HG03060 (cell line): ENCODE results near the gene MN1.

ENCODE experiments used
- ATAC-seq: cut with Tn5 transposase; IDR thresholded peaks from one replicate; pipeline ENCODE4 v1.9.1; 2021; ENCODE audit warnings: low read depth, moderate number of reproducible peaks; ENCODE audit not compliant: unreplicated experiment

The MN1 gene

DNA sequence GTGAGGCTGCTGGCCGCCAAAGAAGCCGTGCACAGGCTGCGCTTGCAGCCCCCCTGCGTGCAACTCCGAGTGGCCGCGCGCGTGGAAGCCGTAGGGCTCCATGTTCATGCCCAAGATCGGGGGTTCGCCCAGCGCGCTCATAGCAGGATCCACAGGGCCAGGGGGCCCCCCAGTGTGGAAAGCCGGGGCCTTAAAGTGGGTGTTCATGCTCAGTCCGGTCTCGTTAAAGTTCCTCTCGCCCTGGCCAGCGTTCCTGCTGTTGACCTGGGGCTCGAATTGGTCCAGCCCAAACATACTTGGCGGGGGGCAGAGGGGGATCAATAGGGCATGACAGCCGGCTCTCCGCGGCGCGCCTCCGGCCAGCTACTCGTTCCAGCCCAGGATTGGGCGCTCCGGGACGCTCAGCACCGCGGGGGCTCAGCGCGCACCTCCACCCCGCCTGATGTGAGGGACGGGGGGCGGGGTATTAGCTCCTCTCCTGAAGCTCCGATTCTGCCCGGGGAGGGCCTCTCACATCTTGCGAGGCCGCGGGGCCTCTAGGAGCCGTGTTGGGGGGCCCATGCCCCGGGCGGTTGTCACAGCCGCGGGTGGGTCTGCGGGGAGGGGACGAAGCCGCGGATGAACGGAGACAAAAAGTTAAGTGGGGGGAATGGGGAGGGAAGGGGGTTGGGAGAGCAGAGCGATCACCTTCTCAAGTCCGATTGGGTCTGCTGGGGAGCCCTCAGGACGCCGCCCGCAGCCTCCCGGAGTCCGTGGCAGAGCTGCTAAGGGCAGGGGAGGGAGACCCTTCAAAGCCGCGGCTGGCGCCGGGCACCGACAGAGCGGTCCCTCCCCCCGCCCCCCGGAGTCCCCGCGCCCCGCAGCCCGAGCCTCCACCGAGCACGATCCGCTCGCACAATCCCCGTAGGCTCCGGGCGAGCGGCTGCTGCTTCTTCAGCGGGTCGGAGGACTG, 1.0 kb downstream of the MN1 start:
- no peak for ATAC-seq

DNA sequence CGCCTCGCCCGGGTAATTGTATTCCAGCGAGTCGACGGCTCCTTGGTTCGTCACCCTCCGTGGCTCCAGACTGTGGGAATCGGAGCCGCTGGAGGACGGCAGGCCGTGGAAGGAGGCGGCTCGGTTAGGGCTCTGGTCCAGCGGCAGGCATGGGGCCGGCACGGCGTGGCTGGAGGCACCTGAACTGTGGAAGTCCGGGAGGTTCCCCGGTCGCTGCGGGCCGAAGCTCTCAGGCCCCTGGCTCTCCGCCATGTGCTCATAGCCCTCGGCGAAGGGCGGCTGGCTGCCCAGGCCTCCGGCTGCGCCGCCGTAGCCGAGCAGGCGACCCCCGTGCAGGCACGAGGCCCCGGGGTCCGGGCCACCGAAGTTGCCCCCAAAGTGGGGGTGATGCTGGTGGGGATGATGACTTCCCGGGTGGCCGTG, 1.7 kb downstream of the MN1 start:
- no peak for ATAC-seq

DNA sequence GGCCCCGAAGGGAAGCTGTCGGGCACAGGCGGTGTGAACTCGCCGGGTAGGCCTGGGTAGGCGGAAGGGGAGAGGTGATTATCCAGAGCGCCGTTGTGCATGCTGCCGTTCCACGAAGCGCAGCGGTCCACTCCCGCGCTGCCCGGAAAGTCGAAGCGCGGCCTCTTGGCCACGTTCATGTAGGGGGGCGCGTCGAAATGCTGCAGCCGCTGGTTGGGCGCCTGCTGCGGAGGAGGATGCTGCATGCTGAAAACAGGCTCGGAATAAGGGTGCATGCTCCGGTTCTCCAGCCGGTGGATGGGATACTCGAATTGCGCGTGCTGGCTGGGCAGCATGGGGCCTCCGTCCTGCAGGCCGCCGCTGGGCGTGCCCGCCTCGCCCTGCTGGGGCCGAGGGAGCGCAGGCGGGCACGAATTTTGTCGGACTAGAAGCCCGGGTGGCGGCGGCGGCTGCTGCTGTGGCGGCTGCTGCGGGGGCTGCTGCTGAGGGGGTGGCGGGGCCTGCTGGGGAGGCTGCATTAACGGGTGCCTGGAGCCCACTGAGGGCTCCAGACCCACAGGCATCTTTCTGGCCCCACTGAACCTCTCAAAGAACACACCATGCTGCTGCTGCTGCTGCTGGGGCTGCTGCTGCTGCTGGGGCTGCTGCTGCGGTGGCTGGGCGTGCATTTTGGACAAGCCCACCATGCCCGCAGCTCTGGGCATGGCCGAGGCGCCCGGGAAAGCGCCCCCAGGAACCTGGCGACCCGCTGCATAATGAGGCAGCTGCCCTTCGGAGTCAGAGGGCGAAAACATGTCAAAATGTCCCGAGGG, 2.3 kb downstream of the MN1 start:
- no peak for ATAC-seq

DNA sequence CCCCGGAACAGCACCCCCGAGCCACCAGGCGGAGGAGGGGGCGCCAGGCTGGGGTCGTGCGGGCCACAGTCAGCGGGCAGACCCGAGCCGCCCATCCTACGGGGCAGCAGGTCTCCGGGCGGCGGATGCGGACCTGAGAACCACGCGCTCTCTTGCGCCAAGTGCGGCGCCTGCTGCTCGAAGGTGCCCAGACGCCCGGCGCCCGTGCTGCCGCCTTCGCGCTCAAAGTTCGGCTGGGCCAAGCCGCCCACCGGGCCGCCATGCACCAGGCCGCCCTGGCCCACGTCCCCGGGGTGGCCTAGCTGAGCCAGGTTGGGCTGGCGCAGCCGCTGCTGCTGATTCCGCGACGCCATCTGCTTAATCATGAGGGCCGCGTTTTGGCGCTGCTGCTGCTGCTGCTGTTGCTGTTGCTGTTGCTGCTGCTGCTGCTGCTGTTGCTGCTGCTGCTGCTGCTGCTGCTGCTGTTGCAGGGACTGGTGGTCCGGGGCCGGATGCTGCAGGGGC, 3.0 kb downstream of the MN1 start:
- no peak for ATAC-seq

DNA sequence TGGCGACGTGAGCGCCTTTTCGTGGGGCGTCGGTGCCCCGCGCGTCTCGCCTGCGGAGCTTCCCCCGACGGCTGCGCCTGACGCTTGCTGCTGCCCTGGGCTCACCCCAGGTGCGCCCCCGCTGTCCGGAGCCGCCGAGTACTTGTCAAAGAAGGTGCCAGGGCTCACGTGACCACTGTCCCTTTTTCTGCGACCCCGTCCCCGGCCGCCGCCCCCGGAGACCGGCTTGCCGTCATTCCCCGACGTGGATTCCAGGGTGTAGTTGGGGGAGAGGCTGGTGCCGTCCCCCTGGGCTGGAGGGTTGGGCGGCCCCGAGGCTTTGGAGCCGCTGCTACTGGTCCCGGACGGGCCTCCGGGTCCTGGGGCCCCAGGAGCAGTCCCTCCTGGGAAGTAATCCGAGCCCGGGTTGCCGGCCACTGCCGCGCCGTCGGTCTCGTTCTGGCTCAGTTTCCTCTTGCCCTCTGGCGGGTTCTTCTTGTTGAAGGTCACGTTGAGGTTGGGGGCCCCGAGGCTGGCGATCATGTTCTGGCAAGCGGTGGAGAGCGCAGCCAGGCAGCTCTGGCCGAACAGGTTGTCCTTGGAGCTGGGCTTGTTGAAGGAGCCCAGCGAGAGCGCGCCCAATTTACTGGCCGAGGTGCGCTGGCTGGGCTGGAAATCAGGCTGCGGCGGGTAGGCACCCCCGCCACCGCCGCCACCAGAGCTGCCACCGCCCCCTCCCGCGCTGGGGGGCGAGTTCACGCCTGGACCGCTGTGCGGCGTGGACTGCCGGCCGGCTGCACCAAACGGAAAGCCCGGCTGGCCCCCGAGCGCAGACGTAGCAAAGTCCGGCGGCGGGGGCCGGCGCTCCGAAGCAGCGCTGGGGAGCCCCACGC, 3.8 kb downstream of the MN1 start:
- ATAC-seq, result no peak

DNA sequence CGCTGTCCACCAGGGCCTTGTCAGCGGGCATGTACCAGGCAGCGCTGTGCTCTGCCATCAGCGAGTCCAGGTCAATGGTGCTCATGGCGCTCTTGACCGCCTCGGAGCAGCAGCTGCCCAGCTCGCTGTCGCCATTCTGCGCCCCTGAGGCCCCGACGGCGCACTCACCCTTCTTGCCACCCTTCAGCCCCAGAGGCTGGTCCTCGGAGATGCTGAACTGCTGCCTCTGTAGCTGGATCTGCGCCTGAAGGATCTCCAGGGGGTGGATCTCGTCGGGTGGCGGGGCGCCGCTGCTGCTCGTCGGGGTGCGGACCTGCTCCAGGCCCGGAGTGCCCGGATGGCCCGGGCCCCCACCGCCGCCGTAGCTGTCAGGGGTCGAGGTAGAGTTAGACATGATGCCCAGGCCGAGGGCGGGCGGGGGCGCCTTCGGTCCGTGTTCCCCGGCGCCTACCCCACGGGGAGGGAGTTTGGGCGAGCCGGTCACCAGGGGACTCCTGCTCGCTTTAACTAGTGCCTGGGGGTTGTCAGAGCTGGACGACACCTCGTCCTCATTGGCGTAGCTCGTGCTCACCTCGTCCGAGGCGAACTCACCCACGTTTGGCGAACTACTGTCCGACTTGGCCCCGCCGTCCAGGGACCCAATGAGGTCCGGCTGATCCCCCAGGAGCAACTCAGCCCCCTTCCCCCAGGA, 4.6 kb downstream of the MN1 start:
- ATAC-seq, result no peak

DNA sequence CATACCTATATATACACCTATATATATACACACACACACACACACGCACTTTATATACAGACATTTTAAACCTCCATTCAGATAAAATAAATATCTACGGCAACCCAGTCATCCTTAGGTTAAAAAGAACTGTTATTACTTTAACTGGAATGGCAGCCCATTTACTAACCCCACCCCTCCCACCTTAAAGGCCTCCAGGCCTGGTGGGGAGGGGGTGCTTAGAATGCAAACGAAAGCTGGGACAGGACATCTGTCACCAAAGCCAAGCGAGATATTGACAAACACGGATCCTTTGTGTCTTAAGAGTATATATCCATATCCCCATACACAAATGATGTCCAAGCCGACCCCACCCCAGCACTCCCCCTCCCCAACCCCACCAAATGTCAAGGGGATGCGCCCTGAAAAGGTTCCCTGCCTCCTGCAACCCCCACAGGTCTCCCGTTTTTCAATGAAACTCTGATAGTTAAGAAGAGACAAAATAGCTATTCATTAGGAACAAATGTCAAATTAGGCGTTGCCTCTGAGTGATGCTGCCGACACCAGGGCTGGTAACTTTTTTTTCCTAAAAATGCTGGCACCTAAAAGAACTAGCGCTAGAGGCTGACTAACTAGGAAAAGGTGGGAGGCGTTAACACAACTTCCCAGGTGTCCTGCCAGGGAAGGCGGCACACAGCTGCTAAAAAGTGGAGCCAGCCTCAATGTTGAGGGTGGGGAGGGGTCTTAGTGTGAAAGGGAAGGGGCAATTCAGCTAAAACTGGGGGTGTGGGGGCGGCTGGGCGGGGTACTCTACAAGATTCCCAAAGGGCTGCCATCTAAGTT, 5.6 kb downstream of the MN1 start:
- ATAC-seq, result no peak

DNA sequence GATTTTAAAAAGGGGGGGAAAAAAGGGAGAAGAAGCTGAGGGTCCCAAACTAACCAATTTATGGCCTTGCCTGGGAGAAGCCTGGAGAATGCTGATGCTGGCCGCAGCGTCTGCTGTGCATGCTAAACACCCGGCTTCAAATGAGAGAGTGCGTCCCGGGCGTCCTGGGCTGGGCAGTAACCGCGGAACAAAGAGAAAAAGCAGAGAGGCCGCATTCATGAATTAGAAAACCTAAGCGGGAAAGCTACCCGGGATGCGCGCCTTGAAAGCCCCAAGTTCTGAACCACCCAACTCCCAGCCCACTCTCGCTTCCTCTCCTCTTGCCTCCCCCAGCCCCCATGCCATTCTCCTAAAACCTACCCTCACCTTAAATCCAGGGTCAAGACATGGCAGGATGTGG, 6.5 kb downstream of the MN1 start:
- no peak for ATAC-seq

DNA sequence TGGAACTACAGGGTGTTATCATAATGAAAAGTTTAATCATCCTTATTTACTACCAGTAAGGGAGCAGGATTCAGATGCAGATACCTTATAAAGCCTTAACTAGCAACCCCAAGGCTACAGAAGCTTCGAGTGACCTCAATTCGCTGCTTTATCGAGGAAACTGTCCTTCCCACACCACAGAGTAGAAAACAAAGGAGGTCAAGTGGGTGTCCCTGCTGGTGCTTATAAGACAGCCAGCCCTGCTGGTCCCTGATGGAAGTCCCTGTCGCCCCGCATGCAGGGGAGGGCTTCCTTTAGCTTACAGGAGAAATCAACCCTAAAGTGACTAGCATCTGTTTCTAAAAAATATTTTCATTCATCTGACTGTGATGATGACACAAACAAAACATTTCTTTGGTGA, 7.3 kb downstream of the MN1 start:
- no peak for ATAC-seq

DNA sequence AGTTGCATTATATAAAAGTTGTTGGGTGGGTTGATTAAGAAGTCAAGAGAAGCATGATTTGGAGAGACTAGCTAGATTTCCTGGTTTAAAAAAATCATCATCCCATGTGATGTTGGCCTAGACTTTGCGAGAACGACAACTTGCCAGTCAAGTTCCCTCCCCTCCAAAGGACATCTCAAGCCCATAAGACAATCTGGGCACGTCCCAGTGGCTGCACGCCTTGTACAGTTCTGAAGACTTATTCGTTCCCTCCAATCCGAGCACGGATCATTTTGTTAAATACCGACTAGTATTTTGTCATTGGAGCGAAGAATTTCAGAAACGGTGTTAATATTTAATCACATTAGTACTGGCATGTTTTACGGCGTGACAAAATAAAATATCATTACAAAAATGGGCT, 8.0 kb downstream of the MN1 start:
- ATAC-seq, result no peak

DNA sequence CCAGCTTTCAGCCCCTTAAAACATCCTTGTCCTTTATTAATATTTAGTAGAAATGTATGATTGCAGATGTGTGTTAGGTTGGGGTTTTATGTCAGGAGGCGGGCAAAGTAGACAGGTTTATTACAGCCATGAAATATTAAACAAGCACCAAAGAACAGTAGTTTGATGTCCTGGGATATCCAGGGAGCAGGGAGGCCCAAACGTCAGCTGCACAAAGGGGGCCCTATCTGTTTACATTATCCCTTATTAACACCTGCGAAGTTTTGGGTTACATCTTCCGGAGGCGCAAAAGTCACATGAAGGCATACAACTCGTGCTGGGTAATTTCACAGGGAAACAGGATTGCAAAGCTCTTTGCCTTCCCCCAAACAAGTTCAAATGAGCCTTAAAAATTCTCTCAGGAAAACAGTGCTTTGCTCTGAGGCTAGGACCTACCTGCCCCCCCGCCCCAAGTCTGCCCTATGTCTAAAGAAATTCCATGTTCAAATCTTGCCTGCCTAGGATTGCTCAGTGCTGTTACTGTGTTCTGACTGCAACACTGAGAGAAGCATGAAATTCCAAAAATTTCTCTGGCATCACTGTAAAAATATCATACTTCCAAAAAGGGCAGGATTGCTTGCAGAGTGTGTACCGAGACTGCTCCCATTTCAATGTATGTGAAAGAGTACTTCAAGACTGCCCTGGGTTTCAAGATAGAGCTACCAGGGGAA, 8.9 kb downstream of the MN1 start:
- ATAC-seq, result no peak

DNA sequence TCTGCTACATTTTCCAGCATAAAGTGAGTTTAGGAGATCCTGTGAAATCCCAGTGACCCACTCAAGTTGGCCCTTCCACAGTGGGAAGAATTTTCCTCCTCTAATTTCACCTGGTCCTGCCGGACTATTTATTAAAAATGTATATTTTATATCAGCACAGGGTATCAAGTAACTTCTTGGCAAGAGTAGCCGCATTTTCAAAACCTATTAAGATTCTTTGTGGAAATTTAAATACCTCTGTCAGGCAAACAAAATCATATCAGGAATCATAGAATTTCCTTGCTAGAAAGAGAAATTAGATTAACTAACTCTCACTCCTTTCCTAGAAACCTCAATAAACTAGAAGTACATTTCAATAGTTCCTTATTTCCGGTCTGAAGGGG, 9.7 kb downstream of the MN1 start:
- no peak for ATAC-seq

DNA sequence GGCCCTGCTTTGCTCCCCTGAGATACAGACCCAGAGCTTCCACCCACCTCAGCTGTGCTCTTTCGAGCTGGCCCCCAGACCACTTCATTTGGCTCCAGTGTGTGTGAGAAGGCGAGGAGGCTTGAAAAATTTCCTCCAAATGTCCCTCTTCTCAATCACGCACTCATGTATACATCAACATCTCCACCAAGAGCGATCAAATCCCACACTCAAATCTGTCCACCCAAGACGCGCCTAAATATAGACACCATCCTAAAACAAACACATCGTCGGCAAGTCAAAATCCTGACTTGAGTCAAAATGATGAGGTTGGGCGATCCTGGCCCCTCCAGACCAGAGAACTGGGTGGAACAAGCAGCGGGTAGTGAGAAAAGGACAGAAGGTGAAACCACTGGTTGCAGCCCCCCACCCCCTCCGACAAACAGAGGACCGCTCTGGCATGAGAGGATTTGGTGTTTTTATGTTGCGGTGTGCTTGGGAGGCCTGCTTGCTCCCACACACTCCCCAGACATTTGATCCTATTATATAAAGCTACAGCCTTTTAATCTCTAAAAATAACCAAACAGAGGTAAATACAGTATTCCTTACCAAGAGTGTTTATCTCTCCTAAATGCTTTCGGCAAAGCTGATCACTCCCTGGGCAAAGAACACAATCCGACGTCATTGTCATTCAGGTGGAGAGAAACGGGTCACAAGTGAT, 10.2 kb downstream of the MN1 start:
- no peak for ATAC-seq

DNA sequence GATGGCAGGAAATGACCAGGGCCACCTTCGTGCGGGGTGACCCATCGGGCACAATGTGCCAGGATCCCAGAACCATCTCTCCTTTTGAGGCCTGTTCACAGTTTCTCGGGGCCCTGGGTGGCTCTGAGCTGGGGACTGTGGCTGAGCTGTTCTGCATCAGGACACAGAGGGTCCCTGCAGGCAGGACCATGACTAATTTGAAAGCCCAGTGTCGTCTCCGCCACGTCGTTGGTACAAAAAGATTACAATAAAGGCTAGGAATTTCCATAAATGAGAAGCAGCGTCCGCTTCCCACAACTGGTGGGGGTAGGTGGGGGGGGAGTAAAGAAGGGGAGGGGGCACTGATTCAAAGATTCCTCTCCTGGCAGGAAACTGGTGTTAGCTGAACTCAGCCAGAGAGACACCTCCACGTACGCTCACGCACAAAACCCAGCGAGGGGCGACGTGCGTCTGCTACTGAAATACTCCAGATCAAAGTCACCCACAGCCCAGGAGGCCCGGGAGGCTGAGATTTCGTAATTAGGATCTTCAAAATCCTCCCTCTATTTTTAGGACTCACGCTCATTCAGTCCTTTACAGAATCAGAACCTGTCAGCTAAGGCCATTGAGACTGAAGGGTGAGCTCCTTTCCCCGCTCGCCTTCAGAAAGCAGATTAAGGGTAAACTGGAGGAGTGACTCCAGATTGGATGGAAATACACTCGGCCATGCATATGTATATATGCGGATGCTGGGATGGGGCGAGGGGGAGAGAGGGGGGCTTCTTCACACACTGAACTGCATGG, 11.0 kb downstream of the MN1 start:
- ATAC-seq, result no peak

DNA sequence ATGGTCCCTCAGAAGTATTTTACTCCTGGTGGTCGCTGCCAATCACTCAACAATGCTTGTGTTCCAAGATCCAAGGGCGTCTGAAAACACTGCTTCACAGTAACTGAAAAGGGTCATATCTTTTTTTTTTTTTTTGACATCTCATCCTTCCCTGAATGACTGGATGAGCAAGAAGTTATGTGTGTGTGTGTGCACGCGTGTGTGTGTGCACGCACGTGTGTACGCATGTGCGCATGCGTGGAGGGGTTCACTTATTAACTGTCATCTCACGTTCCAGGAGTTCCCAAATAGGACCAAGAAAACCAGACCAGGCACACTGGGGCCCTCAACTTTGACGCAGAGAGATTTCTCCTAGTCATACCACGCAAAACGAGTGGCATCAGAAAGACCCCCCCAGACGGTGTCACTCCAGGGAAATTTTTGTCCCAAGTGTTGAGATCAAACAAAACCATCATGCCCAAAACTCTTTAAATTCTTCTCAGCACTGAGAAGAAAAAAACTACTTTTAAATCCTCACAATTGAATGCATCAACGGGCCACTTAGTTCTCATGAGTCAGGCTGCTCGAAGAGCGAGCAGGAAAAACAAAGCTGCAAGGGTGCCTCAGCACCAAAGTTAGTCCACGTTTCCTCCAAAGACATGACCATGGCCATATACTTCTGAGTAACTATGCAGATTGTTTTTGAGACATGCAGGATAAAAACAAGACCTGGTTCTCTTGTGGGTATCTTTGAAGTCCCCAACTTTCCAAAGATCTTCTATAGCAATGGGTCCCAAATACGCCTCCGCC, 12.9 kb downstream of the MN1 start:
- no peak for ATAC-seq

DNA sequence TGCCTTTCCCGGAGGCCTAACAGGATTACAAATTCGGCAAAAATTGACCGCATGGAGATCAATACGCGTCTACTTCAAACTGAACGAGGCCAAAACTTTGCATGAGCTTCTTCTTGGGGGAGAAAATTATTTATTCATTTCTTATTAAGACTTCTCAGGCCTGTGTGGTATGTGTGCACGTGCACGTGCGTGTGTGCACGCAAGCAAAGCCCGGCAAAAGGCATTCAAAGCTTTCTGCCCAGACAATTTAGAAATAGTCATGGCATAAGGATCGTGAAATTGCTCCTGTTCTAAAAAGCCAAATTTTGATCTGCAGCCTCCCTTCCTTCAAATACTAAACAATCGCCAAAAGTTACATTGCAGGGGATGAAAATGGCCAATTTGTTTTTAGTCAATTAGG, 14.6 kb downstream of the MN1 start:
- no peak for ATAC-seq
